Stimulated activated naive CD8-positive, alpha-beta T cell treated with anti-CD3 and anti-CD28 coated beads, Interleukin-15, Interleukin-2, amounts not matched to agents 100 ng/mL and 50 ng/mL, for 24 hours (primary cell): Measurements from ENCODE around the gene RHEB.

Experiments used
- H3K27ac Mint-ChIP-seq: one replicate; pipeline ENCODE4 v1.8.0; 2021; ENCODE audit warnings: mild to moderate bottlenecking, mixed read lengths
- H3K27me3 Mint-ChIP-seq: one replicate; pipeline ENCODE4 v1.8.0; 2021; ENCODE audit warnings: mixed read lengths
- H3K36me3 Mint-ChIP-seq: one replicate; pipeline ENCODE4 v1.8.0; 2021; ENCODE audit warnings: low read depth, mixed read lengths
- H3K4me1 Mint-ChIP-seq: one replicate; pipeline ENCODE4 v1.8.0; 2021; ENCODE audit warnings: low read depth, mixed read lengths
- H3K4me3 Mint-ChIP-seq: one replicate; pipeline ENCODE4 v1.8.0; 2021; ENCODE audit warnings: mild to moderate bottlenecking, mixed read lengths
- H3K9me3 Mint-ChIP-seq: one replicate; pipeline ENCODE4 v1.8.0; 2021; ENCODE audit warnings: mixed read lengths

Gene RHEB

GRCh38 chr7:151501676-151502075, 18.0 kb downstream of the RHEB start:
- H3K4me3 Mint-ChIP-seq: no peak overlapping the region
- no peaks in the 10 kb centered on the region for H3K27me3 Mint-ChIP-seq
- peaks cover 67% of the 10 kb centered on the region for H3K4me1 Mint-ChIP-seq
- no peaks in the 10 kb centered on the region for H3K9me3 Mint-ChIP-seq
- H3K27ac Mint-ChIP-seq: no peak overlapping the region
- H3K36me3 Mint-ChIP-seq: peaks cover 14% of the 10 kb centered on the region

- peaks cover 76% of the 10 kb centered on the region for H3K4me1 Mint-ChIP-seq
- H3K4me3 Mint-ChIP-seq: no peak overlapping the region
- H3K27me3 Mint-ChIP-seq: no peaks in the 10 kb centered on the region
- H3K36me3 Mint-ChIP-seq: peaks cover 11% of the 10 kb centered on the region
- no peak overlapping the region for H3K27ac Mint-ChIP-seq
- H3K9me3 Mint-ChIP-seq: no peaks in the 10 kb centered on the region
These were observed 21.2 kb downstream of the RHEB start for GRCh38 chr7:151498495-151498894.

GRCh38 chr7:151497306-151497871, 22.3 kb downstream of the RHEB start:
- Mint-ChIP-seq H3K27ac (no peak overlapping the region), H3K9me3 (no peaks in the 10 kb centered on the region), H3K27me3 (no peaks in the 10 kb centered on the region), H3K36me3 (peaks cover 11% of the 10 kb centered on the region), H3K4me3 (no peak overlapping the region), H3K4me1 (peaks cover 78% of the 10 kb centered on the region)

- no peaks in the 10 kb centered on the region for H3K9me3 Mint-ChIP-seq
These were observed 24.3 kb downstream of the RHEB start for GRCh38 chr7:151495360-151495759.

GRCh38 chr7:151494298-151495284, 25.1 kb downstream of the RHEB start:
- Mint-ChIP-seq H3K4me1 (peaks cover 59% of the 10 kb centered on the region), H3K27ac (no peak overlapping the region), H3K36me3 (peaks cover 20% of the 10 kb centered on the region), H3K9me3 (no peaks in the 10 kb centered on the region), H3K27me3 (no peaks in the 10 kb centered on the region), H3K4me3 (no peak overlapping the region)

More at GRCh38 chr7:151495360-151495759, 24.3 kb downstream of the RHEB start:
- Mint-ChIP-seq H3K4me1 (peaks cover 66% of the 10 kb centered on the region), H3K27me3 (no peaks in the 10 kb centered on the region), H3K4me3 (no peak overlapping the region), H3K36me3 (peaks cover 13% of the 10 kb centered on the region), H3K27ac (no peak overlapping the region)

- peak overlapping the region; percentile 11 for H3K27ac Mint-ChIP-seq
- no peaks in the 10 kb centered on the region for H3K9me3 Mint-ChIP-seq
- no peak overlapping the region for H3K4me3 Mint-ChIP-seq
- H3K27me3 Mint-ChIP-seq: no peaks in the 10 kb centered on the region
- peaks cover 32% of the 10 kb centered on the region for H3K36me3 Mint-ChIP-seq
- H3K4me1 Mint-ChIP-seq: peaks cover 47% of the 10 kb centered on the region
These were observed 26.6 kb downstream of the RHEB start for GRCh38 chr7:151493083-151493482.

- H3K27me3 Mint-ChIP-seq: no peaks in the 10 kb centered on the region
- peaks cover 44% of the 10 kb centered on the region for H3K36me3 Mint-ChIP-seq
- H3K9me3 Mint-ChIP-seq: no peaks in the 10 kb centered on the region
- no peak overlapping the region for H3K27ac Mint-ChIP-seq
- peaks cover 39% of the 10 kb centered on the region for H3K4me1 Mint-ChIP-seq
- H3K4me3 Mint-ChIP-seq: no peak overlapping the region
These were observed 27.8 kb downstream of the RHEB start for GRCh38 chr7:151491859-151492258.

- no peak overlapping the region for H3K27ac Mint-ChIP-seq
- H3K4me1 Mint-ChIP-seq: peaks cover 34% of the 10 kb centered on the region
- H3K9me3 Mint-ChIP-seq: no peaks in the 10 kb centered on the region
- H3K27me3 Mint-ChIP-seq: no peaks in the 10 kb centered on the region
- H3K36me3 Mint-ChIP-seq: peaks cover 55% of the 10 kb centered on the region
- no peak overlapping the region for H3K4me3 Mint-ChIP-seq
These were observed 29.1 kb downstream of the RHEB start for GRCh38 chr7:151490456-151491105.

- no peak overlapping the region for H3K4me3 Mint-ChIP-seq
- H3K36me3 Mint-ChIP-seq: peaks cover 66% of the 10 kb centered on the region
- no peak overlapping the region for H3K27ac Mint-ChIP-seq
- peaks cover 33% of the 10 kb centered on the region for H3K4me1 Mint-ChIP-seq
- no peaks in the 10 kb centered on the region for H3K27me3 Mint-ChIP-seq
- H3K9me3 Mint-ChIP-seq: no peaks in the 10 kb centered on the region
These were observed 30.2 kb downstream of the RHEB start for GRCh38 chr7:151489498-151489897.

GRCh38 chr7:151488096-151488495, 31.6 kb downstream of the RHEB start:
- peaks cover 75% of the 10 kb centered on the region for H3K36me3 Mint-ChIP-seq
- H3K4me1 Mint-ChIP-seq: peaks cover 23% of the 10 kb centered on the region
- no peak overlapping the region for H3K27ac Mint-ChIP-seq
- no peaks in the 10 kb centered on the region for H3K27me3 Mint-ChIP-seq
- H3K4me3 Mint-ChIP-seq: no peak overlapping the region
- H3K9me3 Mint-ChIP-seq: no peaks in the 10 kb centered on the region

- no peak overlapping the region for H3K4me3 Mint-ChIP-seq
- H3K9me3 Mint-ChIP-seq: no peaks in the 10 kb centered on the region
- peaks cover 18% of the 10 kb centered on the region for H3K4me1 Mint-ChIP-seq
- H3K27me3 Mint-ChIP-seq: no peaks in the 10 kb centered on the region
- H3K36me3 Mint-ChIP-seq: peaks cover 82% of the 10 kb centered on the region
- H3K27ac Mint-ChIP-seq: no peak overlapping the region
These were observed 32.5 kb downstream of the RHEB start for GRCh38 chr7:151487228-151487627.

GRCh38 chr7:151486074-151486473, 33.6 kb downstream of the RHEB start:
- Mint-ChIP-seq H3K4me3 (no peak overlapping the region), H3K4me1 (peaks cover 18% of the 10 kb centered on the region), H3K27me3 (no peaks in the 10 kb centered on the region), H3K36me3 (peaks cover 93% of the 10 kb centered on the region), H3K27ac (no peak overlapping the region), H3K9me3 (no peaks in the 10 kb centered on the region)

- H3K4me3 Mint-ChIP-seq: no peak overlapping the region
- peak overlapping the region; percentile 66 for H3K27ac Mint-ChIP-seq
- peaks cover 87% of the 10 kb centered on the region for H3K36me3 Mint-ChIP-seq
- H3K4me1 Mint-ChIP-seq: peaks cover 18% of the 10 kb centered on the region
- H3K9me3 Mint-ChIP-seq: no peaks in the 10 kb centered on the region
- H3K27me3 Mint-ChIP-seq: no peaks in the 10 kb centered on the region
These were observed 34.6 kb downstream of the RHEB start for GRCh38 chr7:151484971-151485707.

- Mint-ChIP-seq H3K4me1 (peaks cover 18% of the 10 kb centered on the region), H3K27ac (no peak overlapping the region), H3K36me3 (peaks cover 83% of the 10 kb centered on the region), H3K27me3 (no peaks in the 10 kb centered on the region), H3K9me3 (no peaks in the 10 kb centered on the region), H3K4me3 (no peak overlapping the region)
These were observed 36.0 kb downstream of the RHEB start for GRCh38 chr7:151483711-151483983.
